Tibial nerve (tissue), 4 donors: Measurements from ENCODE around the gene ZFYVE1.

ENCODE experiments used
- CTCF ChIP-seq, 5 experiments: fragments of 200-600 bp in 3 of 5; fragments of 450-650 bp in 2 of 5; sonication (generic) in 3 of 5; IDR thresholded peaks; one replicate each; pipeline ENCODE4 v1.5.1; 2016 to 2019; ENCODE audit warnings: antibody characterized with exemption in 5 of 5, mild to moderate bottlenecking in 3 of 5, moderate library complexity in 2 of 5
- EP300 ChIP-seq, 2 donors: sonication (generic); formaldehyde crosslinking; IDR thresholded peaks; one replicate each; pipeline ENCODE4 v1.6.1; 2017; ENCODE audit warnings: antibody characterized with exemption in 2 of 2, mild to moderate bottlenecking in 1 of 2

- TF ChIP-seq CTCF (IDR thresholded peaks at IDR 0.05) (no peak), EP300 (IDR thresholded peaks at IDR 0.05) (no peak)
Observed at GRCh38 chr14:73069585-73069984, 42.7 kb upstream of the ZFYVE1 start.
